CD4-positive, alpha-beta T cell (primary cell): ENCODE measurements around the gene ACAP1. TPM values are rescaled to one million over a fixed set of nuclear protein-coding genes. Genes with fewer than 3 reads are reported as not detected.
A peak's percentile ranks its signal among the peaks of the same experiment; 100 is the strongest.

Source experiments
- ATAC-seq: fragments of 200-7000 bp; cut with Tn5 transposase; one replicate; pipeline ENCODE4 v1.10.0; 2022; ENCODE audit warnings: mild to moderate bottlenecking; ENCODE audit not compliant: poor library complexity
- CTCF ChIA-PET: fragments of 350-600 bp; sonication (Branson Sonifier 250); formaldehyde crosslinking; loops from one replicate; lab custom pipeline; 2021; ENCODE audit warnings: antibody characterized with exemption, inconsistent platforms; lab: Charles Lee
- POLR2A ChIA-PET: fragments of 350-600 bp; sonication (Branson Sonifier 250); formaldehyde crosslinking; loops from one replicate; lab custom pipeline; 2021; ENCODE audit warnings: antibody characterized with exemption, inconsistent platforms; lab: Charles Lee
- DNase-seq, 14 experiments: peaks; one replicate each; pipeline ENCODE4 v3.0.0-alpha.2; 2013 to 2020; ENCODE audit warnings: mixed read lengths in 2 of 14
- H3K27ac ChIP-seq, 2 donors: one replicate each; pipeline versions ENCODE4 v1.5.1 to v1.7.0; 2013; ENCODE audit warnings: low read length in 2 of 2, low read depth in 1 of 2, mild to moderate bottlenecking in 1 of 2
- H3K27me3 ChIP-seq, 2 experiments: 1 replicate in 1 of 2; 2 replicates in 1 of 2; pipeline versions ENCODE4 v1.6.1 to v1.7.0; 2013; ENCODE audit warnings: low read length in 2 of 2, control low read depth in 1 of 2, mild to moderate bottlenecking in 1 of 2, moderate library complexity in 1 of 2; ENCODE audit not compliant: insufficient read depth in 2 of 2, control insufficient read depth in 1 of 2
- H3K36me3 ChIP-seq: one replicate; pipeline ENCODE4 v1.6.1; 2013; ENCODE audit warnings: low read length, control low read depth; ENCODE audit not compliant: insufficient read depth
- H3K4me1 ChIP-seq: one replicate; pipeline ENCODE4 v1.6.1; 2013; ENCODE audit warnings: low read length, control low read depth; ENCODE audit not compliant: insufficient read depth
- H3K4me3 ChIP-seq: one replicate; pipeline ENCODE4 v1.5.1; 2013; ENCODE audit warnings: mild to moderate bottlenecking, low read length, moderate library complexity
- H3K9me3 ChIP-seq, 2 experiments: 1 replicate in 1 of 2; 2 replicates in 1 of 2; pipeline versions ENCODE4 v1.6.1 to v1.7.0; 2013; ENCODE audit warnings: low read length in 2 of 2, mild to moderate bottlenecking in 2 of 2, control low read depth in 1 of 2, moderate library complexity in 1 of 2; ENCODE audit not compliant: control insufficient read depth in 1 of 2, insufficient read depth in 1 of 2
- H3K27ac Mint-ChIP-seq: one replicate; pipeline ENCODE4 v1.8.0; 2020; ENCODE audit warnings: mixed read lengths
- H3K27me3 Mint-ChIP-seq: one replicate; pipeline ENCODE4 v1.8.0; 2021; ENCODE audit warnings: mixed read lengths
- H3K36me3 Mint-ChIP-seq: one replicate; pipeline ENCODE4 v1.8.0; 2021; ENCODE audit warnings: low read depth, mixed read lengths
- H3K4me1 Mint-ChIP-seq: one replicate; pipeline ENCODE4 v1.8.0; 2021; ENCODE audit warnings: low read depth, mixed read lengths
- H3K4me3 Mint-ChIP-seq: one replicate; pipeline ENCODE4 v1.8.0; 2020; ENCODE audit warnings: mild to moderate bottlenecking, mixed read lengths
- H3K9me3 Mint-ChIP-seq: one replicate; pipeline ENCODE4 v1.8.0; 2020; ENCODE audit warnings: mixed read lengths
- intact Hi-C, 2 experiments: fragments of 100-400 bp; cut with DNase I in 1 of 2; cut with micrococcal nuclease in 1 of 2; formaldehyde crosslinking; loops; one replicate each; pipeline versions ENCODE4 v1.15.1 to v1.9.0; 2023 to 2025; cut with DNase I, micrococcal nuclease
- total RNA-seq, 174 experiments: library from RNA in 2 of 174; stranded (reverse) in 2 of 174; gene quantifications; one replicate each; pipeline ENCODE4 v1.2.3 and lab custom pipeline; 2021 to 2026
- TF ChIP-seq, protein P1 (sequence below): fragments of 200-600 bp; IDR thresholded peaks from one replicate; pipeline ENCODE4 v1.8.0; 2022; ENCODE audit warnings: antibody characterized with exemption, mild to moderate bottlenecking

Gene ACAP1
- total RNA-seq, 2 experiments from 2014 or later = 565 to 575 TPM

DNA sequence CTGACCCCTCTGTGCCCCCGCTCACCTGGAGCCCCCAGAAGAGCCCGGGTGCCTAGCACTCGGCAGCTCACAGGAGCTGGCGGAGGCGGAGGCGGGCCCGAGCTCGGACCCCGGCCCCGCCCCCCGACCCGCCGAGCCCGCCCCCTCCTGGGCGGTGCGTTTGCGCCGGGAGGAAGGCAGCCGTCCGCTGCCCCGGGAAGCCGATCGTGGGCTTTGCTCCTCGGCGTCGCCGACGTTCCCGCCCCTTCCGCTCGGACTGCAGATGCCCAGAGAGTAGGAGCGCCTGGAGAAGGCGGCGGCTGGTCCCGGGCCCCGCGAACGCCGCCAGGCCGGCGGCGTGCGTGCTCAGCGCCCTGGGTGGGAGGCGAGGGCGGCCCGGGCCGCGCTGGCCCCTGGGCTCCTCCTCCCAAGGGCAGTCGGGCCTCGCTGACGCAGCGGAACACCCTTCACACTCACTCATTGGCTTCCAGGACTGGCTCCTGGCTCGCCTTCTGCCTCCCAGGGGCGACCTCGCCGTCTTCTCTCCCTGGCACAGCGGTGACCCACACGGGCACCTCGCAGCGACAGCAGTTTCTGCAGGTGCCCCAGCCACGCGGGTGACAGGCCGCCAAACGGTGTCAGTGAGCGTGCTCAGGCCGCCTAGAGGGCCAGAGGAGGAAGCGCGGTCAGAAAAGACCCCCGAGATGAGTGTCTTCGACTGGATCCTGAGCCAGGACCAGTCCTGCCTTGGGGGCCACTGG, 58.3 kb downstream of the ACAP1 start, which contains the start of gene PLSCR3:
TSS of gene PLSCR3 (minus strand) at position 74 of the 740 bp plus-strand sequence. CDS start 415 bp downstream, outside the sequence.
- ATAC-seq (peak; percentile 87), DNase-seq (peak; percentile 56 to 90 (median 80))
- H3K4me3 ChIP-seq = peak within 1 kb of the TSS; percentile 82
- H3K27me3 Mint-ChIP-seq = no peaks in the 10 kb centered on the region
- peaks cover 37% of the 10 kb centered on the region for H3K4me1 Mint-ChIP-seq
- ChIA-PET POLR2A (interaction anchor here (0.8 to 2.9 kb wide), 7 partner anchors 9 to 293 kb away, joined by 3 to 31 read pairs (median 6); partner anchors contain the start of genes ACAP1, CHRNB1, TMEM102 and TMEM256), CTCF (interaction anchor here (0.9 to 1.8 kb wide), 5 partner anchors 9 to 42 kb away, joined by 4 to 10 read pairs (median 6); partner anchors contain the start of gene TMEM256)
- H3K4me1 ChIP-seq = peaks cover 48% of the 10 kb centered on the region
- H3K4me3 Mint-ChIP-seq = peak within 1 kb of the TSS; percentile 96
- TF ChIP-seq, protein P1, sequence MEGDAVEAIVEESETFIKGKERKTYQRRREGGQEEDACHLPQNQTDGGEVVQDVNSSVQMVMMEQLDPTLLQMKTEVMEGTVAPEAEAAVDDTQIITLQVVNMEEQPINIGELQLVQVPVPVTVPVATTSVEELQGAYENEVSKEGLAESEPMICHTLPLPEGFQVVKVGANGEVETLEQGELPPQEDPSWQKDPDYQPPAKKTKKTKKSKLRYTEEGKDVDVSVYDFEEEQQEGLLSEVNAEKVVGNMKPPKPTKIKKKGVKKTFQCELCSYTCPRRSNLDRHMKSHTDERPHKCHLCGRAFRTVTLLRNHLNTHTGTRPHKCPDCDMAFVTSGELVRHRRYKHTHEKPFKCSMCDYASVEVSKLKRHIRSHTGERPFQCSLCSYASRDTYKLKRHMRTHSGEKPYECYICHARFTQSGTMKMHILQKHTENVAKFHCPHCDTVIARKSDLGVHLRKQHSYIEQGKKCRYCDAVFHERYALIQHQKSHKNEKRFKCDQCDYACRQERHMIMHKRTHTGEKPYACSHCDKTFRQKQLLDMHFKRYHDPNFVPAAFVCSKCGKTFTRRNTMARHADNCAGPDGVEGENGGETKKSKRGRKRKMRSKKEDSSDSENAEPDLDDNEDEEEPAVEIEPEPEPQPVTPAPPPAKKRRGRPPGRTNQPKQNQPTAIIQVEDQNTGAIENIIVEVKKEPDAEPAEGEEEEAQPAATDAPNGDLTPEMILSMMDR = peak; percentile 20
- H3K27ac Mint-ChIP-seq = peak within 1 kb of the TSS; percentile 94
- peak within 1 kb of the TSS; percentile 68 to 79 for H3K27ac ChIP-seq
- peaks cover 40% of the 10 kb centered on the region for H3K36me3 Mint-ChIP-seq
- H3K27me3 ChIP-seq = no peaks in the 10 kb centered on the region
- no peaks in the 10 kb centered on the region for H3K9me3 ChIP-seq
- no peaks in the 10 kb centered on the region for H3K9me3 Mint-ChIP-seq
- intact Hi-C loops = loop anchor here (1.0 to 5.0 kb wide), 4 partner anchors 10 to 93 kb away; partner anchors contain the start of gene TMEM256 (in 2 of the 2)
- H3K36me3 ChIP-seq = peaks cover 32% of the 10 kb centered on the region

DNA sequence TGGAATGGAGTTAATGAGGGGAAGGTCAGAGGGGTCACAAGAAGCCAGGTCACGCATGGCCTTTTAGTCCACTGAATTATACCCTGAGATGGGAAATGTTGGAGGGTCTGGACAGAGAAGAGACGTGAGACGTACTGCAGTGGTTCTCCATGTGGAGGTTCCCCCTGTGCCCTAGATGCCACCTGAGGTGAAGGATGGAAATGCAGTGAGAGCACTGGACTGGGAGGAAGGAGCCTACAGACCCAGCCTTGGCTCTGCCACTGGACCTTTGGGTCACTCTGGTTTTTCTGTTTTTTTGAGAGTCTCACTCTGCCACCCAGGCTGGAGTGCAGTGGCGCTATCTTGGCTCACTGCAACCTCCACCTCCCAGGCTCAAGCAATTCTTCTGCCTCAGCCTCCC, 59.8 kb downstream of the ACAP1 start:
- Histone ChIP-seq H3K9me3 (no peaks in the 10 kb centered on the region), H3K27ac (no peak overlapping the region), H3K36me3 (peaks cover 16% of the 10 kb centered on the region), H3K27me3 (no peaks in the 10 kb centered on the region), H3K4me3 (no peak overlapping the region), H3K4me1 (peaks cover 33% of the 10 kb centered on the region)
- Mint-ChIP-seq H3K4me3 (peak overlapping the region; percentile 65), H3K27me3 (no peaks in the 10 kb centered on the region), H3K9me3 (no peaks in the 10 kb centered on the region), H3K4me1 (peaks cover 36% of the 10 kb centered on the region), H3K27ac (peak overlapping the region; percentile 24), H3K36me3 (peaks cover 25% of the 10 kb centered on the region)
- ChIA-PET POLR2A (interaction anchor here (1.3 kb wide), 1 partner anchor 8 kb away, joined by 6 read pairs; the partner anchor contains the start of gene TMEM256), CTCF (interaction anchor here (1.4 kb wide), 1 partner anchor 12 kb away, joined by 4 read pairs; no protein-coding TSS in a partner anchor)
- no peak for DNase-seq
- TF ChIP-seq, protein P1 = no peak
- intact Hi-C loops = loop anchor here in 1 of 2 experiments (5.0 kb wide), 1 partner anchor 91 kb away; no protein-coding TSS in a partner anchor
- ATAC-seq = no peak

DNA sequence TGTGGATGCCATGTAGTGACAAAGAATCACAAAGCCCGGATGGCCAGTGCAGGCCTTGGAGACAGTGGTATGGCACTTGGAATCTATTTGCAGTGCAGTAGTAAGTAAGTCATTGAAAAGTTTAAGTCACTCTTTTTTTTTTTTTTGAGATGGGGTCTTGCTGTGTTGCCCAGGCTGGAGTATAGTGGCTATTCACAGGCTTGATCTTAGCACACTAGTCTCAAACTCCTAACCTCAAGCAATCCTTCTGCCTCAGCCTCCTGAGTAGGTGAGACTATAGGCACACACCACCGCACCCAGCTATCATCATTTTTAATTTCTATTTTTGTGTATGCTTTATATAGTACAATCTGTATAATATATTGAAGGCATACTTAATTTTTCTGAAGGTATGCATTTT, 62.3 kb downstream of the ACAP1 start:
- TF ChIP-seq, protein P1 = no peak
- Histone ChIP-seq H3K9me3 (no peaks in the 10 kb centered on the region), H3K27ac (no peak overlapping the region), H3K27me3 (no peaks in the 10 kb centered on the region), H3K36me3 (no peaks in the 10 kb centered on the region), H3K4me3 (no peak overlapping the region), H3K4me1 (peaks cover 17% of the 10 kb centered on the region)
- Mint-ChIP-seq H3K9me3 (no peaks in the 10 kb centered on the region), H3K27me3 (no peaks in the 10 kb centered on the region), H3K4me1 (peaks cover 28% of the 10 kb centered on the region), H3K27ac (no peak overlapping the region), H3K4me3 (peak overlapping the region; percentile 38), H3K36me3 (peaks cover 6% of the 10 kb centered on the region)
- POLR2A ChIA-PET = interaction anchor here (2.0 kb wide), 1 partner anchor 15 kb away, joined by 9 read pairs; no protein-coding TSS in a partner anchor
- ATAC-seq = no peak
- intact Hi-C loops = loop anchor here in 1 of 2 experiments (5.0 kb wide), 1 partner anchor 89 kb away; no protein-coding TSS in a partner anchor
- no peak for DNase-seq
- CTCF ChIA-PET = interaction anchor here (1.1 kb wide), 1 partner anchor 13 kb away, joined by 3 read pairs; no protein-coding TSS in a partner anchor

Other genes with a start within 250 kb of the ACAP1 start
- under 1 TPM; 0.20 to 0.36 TPM for gene ASGR2, start 221.7 kb upstream of the ACAP1 start, total RNA-seq
- under 1 TPM; 0.64 to 0.85 TPM for gene ASGR1, start 157.2 kb upstream of the ACAP1 start, total RNA-seq
- gene DLG4, start 116.7 kb upstream of the ACAP1 start, total RNA-seq = 10 to 100 TPM; 10.2 to 11.0 TPM
- 100 to 1,000 TPM; 237 to 257 TPM for gene ACADVL, start 116.6 kb upstream of the ACAP1 start, total RNA-seq
- 10 to 100 TPM; 40.9 to 41.3 TPM for gene DVL2, start 102.0 kb upstream of the ACAP1 start, total RNA-seq
- 1 to 10 TPM; 4.5 to 5.1 TPM for gene PHF23, start 97.1 kb upstream of the ACAP1 start, total RNA-seq
- 100 to 1,000 TPM; 182 to 195 TPM for gene GABARAP, start 94.1 kb upstream of the ACAP1 start, total RNA-seq
- gene CTDNEP1, start 84.8 kb upstream of the ACAP1 start, total RNA-seq = 10 to 100 TPM; 79.3 to 80.7 TPM
- 10 to 100 TPM; 20.1 to 21.3 TPM for gene ELP5, start 84.3 kb upstream of the ACAP1 start, total RNA-seq
- gene CLDN7, start 74.1 kb upstream of the ACAP1 start, total RNA-seq = 1 to 10 TPM; 1.1 to 1.2 TPM
- not detected for gene SLC2A4, start 54.8 kb upstream of the ACAP1 start, total RNA-seq
- under 1 TPM in 1 of 2 experiments, not detected in 1; 0.56 TPM for gene YBX2, start 41.9 kb upstream of the ACAP1 start, total RNA-seq
- 100 to 1,000 TPM; 471 to 480 TPM for gene EIF5A, start 28.9 kb upstream of the ACAP1 start, total RNA-seq
- 100 to 1,000 TPM; 122 to 140 TPM for gene GPS2, start 21.2 kb upstream of the ACAP1 start, total RNA-seq
- 10 to 100 TPM; 29.0 to 30.8 TPM for gene NEURL4, start 7.2 kb upstream of the ACAP1 start, total RNA-seq
- 1 to 10 TPM; 1.3 to 1.6 TPM for gene KCTD11, start 15.6 kb downstream of the ACAP1 start, total RNA-seq
- not detected for gene TMEM95, start 18.6 kb downstream of the ACAP1 start, total RNA-seq
- 10 to 100 TPM; 11.0 to 12.4 TPM for gene TNK1, start 44.6 kb downstream of the ACAP1 start, total RNA-seq
- 10 to 100 TPM; 66.3 to 70.3 TPM for gene PLSCR3, start 58.0 kb downstream of the ACAP1 start, total RNA-seq
- 10 to 100 TPM; 29.0 to 29.4 TPM for gene TMEM256, start 67.6 kb downstream of the ACAP1 start, total RNA-seq
- 1 to 10 TPM; 7.6 to 8.4 TPM for gene NLGN2, start 71.3 kb downstream of the ACAP1 start, total RNA-seq
- not detected for gene SPEM1, start 83.8 kb downstream of the ACAP1 start, total RNA-seq
- gene SPEM2, start 89.1 kb downstream of the ACAP1 start, total RNA-seq = not detected
- gene SPEM3, start 92.3 kb downstream of the ACAP1 start, total RNA-seq = not detected
- 1 to 10 TPM; 6.8 to 7.1 TPM for gene TMEM102, start 98.9 kb downstream of the ACAP1 start, total RNA-seq
- 1 to 10 TPM; 1.5 to 1.7 TPM for gene FGF11, start 103.0 kb downstream of the ACAP1 start, total RNA-seq
- gene CHRNB1, start 108.5 kb downstream of the ACAP1 start, total RNA-seq = 1 to 10 TPM; 1.6 to 2.2 TPM
- 10 to 100 TPM; 55.1 to 55.6 TPM for gene ZBTB4, start 143.1 kb downstream of the ACAP1 start, total RNA-seq
- gene SLC35G6, start 144.9 kb downstream of the ACAP1 start, total RNA-seq = under 1 TPM in 1 of 2 experiments, not detected in 1; 0.17 TPM
- 100 to 1,000 TPM; 491 to 501 TPM for gene POLR2A, start 147.8 kb downstream of the ACAP1 start, total RNA-seq
- gene TNFSF12, start 212.5 kb downstream of the ACAP1 start, total RNA-seq = 10 to 100 TPM; 17.0 to 19.1 TPM
- 1 to 10 TPM; 1.1 to 1.7 TPM for gene TNFSF13, start 222.2 kb downstream of the ACAP1 start, total RNA-seq
- gene SENP3, start 225.4 kb downstream of the ACAP1 start, total RNA-seq = 10 to 100 TPM; 27.7 to 28.9 TPM
- gene CD68, start 243.1 kb downstream of the ACAP1 start, total RNA-seq = under 1 TPM; 0.33 to 0.95 TPM
- 10 to 100 TPM; 12.0 to 12.9 TPM for gene MPDU1, start 247.3 kb downstream of the ACAP1 start, total RNA-seq